ENCODE results near the gene BACH2. TPM values are rescaled to one million over a fixed set of nuclear protein-coding genes. Genes with fewer than 3 reads are reported as not detected.

The BACH2 gene
- total and polyA plus RNA-seq, 2 of the 8 experiments (the other 6 are each of a cell fraction or from before 2014, with no cell fraction given), result 1.9 to 5.9 TPM

DNA sequence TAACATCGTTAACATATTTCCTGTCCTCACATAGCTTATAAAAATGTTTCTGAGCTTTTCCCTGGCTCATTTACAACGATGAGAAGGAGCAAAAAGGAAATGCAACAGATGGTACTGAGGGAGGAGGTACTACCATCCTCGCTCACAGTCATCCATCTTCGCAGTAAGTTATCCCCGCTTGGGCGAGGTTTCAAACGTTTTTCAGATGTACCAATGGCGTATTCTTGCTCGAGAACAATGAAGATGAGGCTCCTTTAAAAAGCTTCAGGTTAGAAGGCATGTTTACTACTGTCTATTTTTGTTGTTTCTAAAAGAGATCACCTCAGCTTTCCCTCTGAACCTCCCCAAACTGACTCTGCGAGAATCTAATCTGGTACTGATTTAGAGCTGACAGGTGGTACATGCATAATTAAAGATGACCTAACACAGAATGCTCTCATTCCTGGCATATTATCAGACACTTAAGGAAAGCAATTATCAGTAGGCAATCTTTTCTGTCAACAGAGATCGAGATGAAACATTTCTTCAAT lies 223.6 kb downstream of the BACH2 start:
- Histone ChIP-seq H4K8ac (ENCODE audit: extremely low read depth, insufficient read depth, low read length) (no peak overlapping the region), H3K4me2 (ENCODE audit: insufficient read depth in 1 of 2, low read depth in 2 of 2, low read length in 2 of 2) (no peak overlapping the region), H2BK120ac (replicated peaks; ENCODE audit: low read depth, low read length) (no peak overlapping the region), H3K79me1 (ENCODE audit: low read depth, low read length) (no peaks in the 10 kb centered on the region), H2BK5ac (ENCODE audit: low read depth, low read length) (no peak overlapping the region), H3K27ac (ENCODE audit: low read depth, low read length) (no peak overlapping the region), H2BK12ac (ENCODE audit: low read depth, low read length) (no peak overlapping the region), H3K23me2 (ENCODE audit: low read depth, low read length) (no peaks in the 10 kb centered on the region), H2AFZ (ENCODE audit: low read length) (no peak overlapping the region), H3K27me3 (replicated peaks in 1 of 4; ENCODE audit: control insufficient read depth in 3 of 4, extremely low read depth in 1 of 4, insufficient read depth in 3 of 4, low read length in 3 of 4) (peaks cover 0 to 1% (median 0%) of the 10 kb centered on the region in 4 experiments; a peak in 1 of 7 replicates), H4K20me1 (replicated peaks in 1 of 2; ENCODE audit: control insufficient read depth in 1 of 2, insufficient read depth in 2 of 2, low read length in 2 of 2) (no peaks in the 10 kb centered on the region), H3K9me3 (ENCODE audit: insufficient read depth in 2 of 2, low read depth in 1 of 2, low read length in 1 of 2) (no peaks in the 10 kb centered on the region), H3K36me3 (ENCODE audit: control insufficient read depth in 2 of 4, insufficient read depth in 4 of 4, low read length in 3 of 4) (no peaks in the 10 kb centered on the region), H2BK15ac (ENCODE audit: low read length) (no peak overlapping the region), H3K56ac (replicated peaks; ENCODE audit: insufficient read length, low read depth, low read length) (no peak overlapping the region), H2AK5ac (ENCODE audit: low read depth, low read length) (no peak overlapping the region), H3K9ac (replicated peaks in 1 of 4; ENCODE audit: extremely low read depth in 1 of 4, low read depth in 3 of 4, low read length in 3 of 4) (no peak overlapping the region), H4K5ac (ENCODE audit: insufficient read length, low read depth, low read length) (no peak overlapping the region), H3K4me1 (replicated peaks in 1 of 4; ENCODE audit: control insufficient read depth in 3 of 4, insufficient read depth in 4 of 4, low read length in 3 of 4) (peaks cover 0 to 5% (median 2%) of the 10 kb centered on the region in 4 experiments; a peak in 3 of 7 replicates), H2BK20ac (ENCODE audit: low read length) (no peak overlapping the region), H3K23ac (ENCODE audit: insufficient read length) (no peak overlapping the region), H3K18ac (ENCODE audit: extremely low read depth, low read length) (no peak overlapping the region), H4K91ac (replicated peaks; ENCODE audit: insufficient read length, low read length) (no peak overlapping the region), H3K14ac (ENCODE audit: insufficient read length) (no peak overlapping the region), H3K79me2 (ENCODE audit: control insufficient read depth in 1 of 2, insufficient read depth in 2 of 2, low read length in 2 of 2) (no peaks in the 10 kb centered on the region), H3K4ac (replicated peaks; ENCODE audit: insufficient read length, low read depth, low read length) (no peak overlapping the region), H3K4me3 (ENCODE audit: extremely low read depth in 1 of 4, insufficient read depth in 2 of 4, low read depth in 3 of 4, low read length in 4 of 4) (no peak overlapping the region)
- 82% methylated on average over 11 of the region's 11 CpGs; no CpG with 5 or more reads in 1 of the 2 experiments for WGBS, 2 experiments (ENCODE audit: extremely low coverage in 1 of 2, insufficient coverage in 1 of 2, insufficient read length in 1 of 2, insufficient replicate concordance in 2 of 2, low coverage in 1 of 2, low lambda C conversion rate in 2 of 2, missing lambda C conversion rate in 1 of 2)
- ChIA-PET CTCF (ENCODE audit: partially characterized antibody) (interaction anchor here (1.0 to 1.7 kb wide), 5 partner anchors 15 to 402 kb away, joined by 3 to 4 read pairs (median 3); no protein-coding TSS in a partner anchor), POLR2A (ENCODE audit: partially characterized antibody) (interaction anchor here (0.6 kb wide), 1 partner anchor 37 kb away, joined by 3 read pairs; no protein-coding TSS in a partner anchor)
- FAIRE-seq, result no peak
- no peak for DNase-seq (ENCODE audit: low read depth in 1 of 2, low spot score in 2 of 2)
- no peak for TF ChIP-seq TAF1 (IDR thresholded peaks at IDR 0.05; ENCODE audit: low read depth, low read length)
